Measurements from ENCODE around the gene CES2. TPM values are rescaled to one million over a fixed set of nuclear protein-coding genes. Genes with fewer than 3 reads are reported as not detected.

CES2 gene
- total and polyA plus RNA-seq, 5 donors, result 32.4 to 47.6 (median 39.0) TPM

DNA sequence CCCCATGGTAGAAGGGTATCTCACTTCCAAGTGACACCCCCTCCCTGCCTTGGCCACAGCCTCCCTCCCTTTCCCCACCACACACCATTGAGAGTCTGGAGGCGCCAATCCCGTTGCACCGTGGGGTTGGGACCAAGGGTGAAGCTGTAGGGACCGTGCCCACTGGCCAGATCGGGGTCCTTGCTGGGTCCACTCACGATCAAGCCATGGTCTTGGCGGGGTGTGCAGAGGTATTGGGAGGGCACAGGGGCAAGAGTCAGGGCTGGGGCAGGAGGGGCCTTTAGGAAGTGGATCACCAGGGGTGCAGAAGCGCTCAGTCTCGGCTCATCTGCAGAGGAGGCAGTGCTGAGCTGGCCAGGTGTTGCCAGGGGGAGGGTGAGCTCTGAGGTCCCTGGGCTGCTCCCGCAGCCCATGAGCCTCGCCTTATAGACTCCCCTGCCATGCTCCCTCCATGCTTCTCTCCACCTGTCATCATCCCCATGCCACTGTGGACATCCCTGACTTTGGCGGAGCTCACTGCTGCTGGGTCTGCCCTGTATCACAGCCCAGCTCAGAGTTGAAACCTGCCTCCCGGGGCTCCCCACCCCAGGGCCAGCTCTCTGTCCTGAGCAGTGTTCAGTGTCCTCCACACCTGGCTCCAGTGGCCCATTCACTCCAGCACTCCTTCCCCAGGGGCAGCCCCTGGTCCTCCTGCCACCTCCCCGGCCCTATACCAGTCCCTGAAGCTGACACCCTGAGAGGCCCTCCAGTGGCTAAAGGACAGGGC lies 25.0 kb upstream of the CES2 start:
- DNase-seq (peak in 1 of 3 donors; percentile 43), ATAC-seq (no peak)
- WGBS, result 75% methylated on average over 14 of the region's 14 CpGs
- no peak overlapping the region for H3K27ac ChIP-seq (ENCODE audit: low read length)
- peaks cover 1% of the 10 kb centered on the region for H3K4me1 ChIP-seq (ENCODE audit: control insufficient read depth, insufficient read depth, low read length)
- no peak overlapping the region for H3K4me3 ChIP-seq (ENCODE audit: low read length)
- no peaks in the 10 kb centered on the region for H3K27me3 ChIP-seq (ENCODE audit: control insufficient read depth, insufficient read depth)
- no peaks in the 10 kb centered on the region for H3K9me3 ChIP-seq (ENCODE audit: control insufficient read depth, low read length)
- intact Hi-C loops (cut with DNase I), result no loop called here

- H3K27me3 ChIP-seq (ENCODE audit: control insufficient read depth, insufficient read depth), result no peaks in the 10 kb centered on the region
- 79% methylated on average over 5 of the region's 5 CpGs for WGBS
- H3K4me3 ChIP-seq (ENCODE audit: low read length), result no peak overlapping the region
- H3K9me3 ChIP-seq (ENCODE audit: control insufficient read depth, low read length), result no peaks in the 10 kb centered on the region
- H3K4me1 ChIP-seq (ENCODE audit: control insufficient read depth, insufficient read depth, low read length), result no peaks in the 10 kb centered on the region
- intact Hi-C loops (cut with DNase I), result no loop called here
- ATAC-seq (no peak), DNase-seq (peak in 1 of 3 donors; percentile 33)
- no peak overlapping the region for H3K27ac ChIP-seq (ENCODE audit: low read length)
These were observed 24.2 kb upstream of the CES2 start for GRCh38 chr16:66911112-66911511.

GRCh38 chr16:66911801-66912200 lies 23.5 kb upstream of the CES2 start:
- Histone ChIP-seq H3K9me3 (ENCODE audit: control insufficient read depth, low read length) (no peaks in the 10 kb centered on the region), H3K27ac (ENCODE audit: low read length) (no peak overlapping the region), H3K27me3 (ENCODE audit: control insufficient read depth, insufficient read depth) (no peaks in the 10 kb centered on the region), H3K4me1 (ENCODE audit: control insufficient read depth, insufficient read depth, low read length) (no peaks in the 10 kb centered on the region), H3K4me3 (ENCODE audit: low read length) (no peak overlapping the region)
- WGBS, result 95% methylated on average over 8 of the region's 8 CpGs
- peak in 1 of 3 donors; percentile 32 for DNase-seq
- intact Hi-C loops (cut with DNase I), result no loop called here
- no peak for ATAC-seq

DNA sequence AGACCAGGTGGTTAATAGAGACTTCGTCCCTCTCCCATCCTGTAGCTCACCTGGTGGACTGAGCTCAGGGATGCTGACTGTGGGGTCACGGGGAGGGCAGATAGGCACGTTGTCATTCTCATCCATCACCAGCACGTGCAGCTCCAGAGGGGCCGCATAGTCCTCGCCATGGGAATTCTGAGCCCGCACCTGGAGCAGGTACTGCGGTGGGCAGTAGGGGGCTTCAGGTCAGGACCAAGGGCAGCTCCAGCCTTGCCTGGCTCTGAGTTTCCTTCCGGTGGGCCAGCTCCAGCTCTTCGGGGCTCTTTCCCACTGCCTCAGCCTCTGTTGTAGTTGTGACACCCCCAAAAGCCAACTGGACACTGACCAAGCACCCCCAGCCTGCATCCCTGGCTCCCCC lies 22.2 kb upstream of the CES2 start:
- Histone ChIP-seq H3K27me3 (ENCODE audit: control insufficient read depth, insufficient read depth) (no peaks in the 10 kb centered on the region), H3K4me1 (ENCODE audit: control insufficient read depth, insufficient read depth, low read length) (no peaks in the 10 kb centered on the region), H3K27ac (ENCODE audit: low read length) (no peak overlapping the region), H3K4me3 (ENCODE audit: low read length) (no peak overlapping the region), H3K9me3 (ENCODE audit: control insufficient read depth, low read length) (no peaks in the 10 kb centered on the region)
- intact Hi-C loops (cut with DNase I), result no loop called here
- ATAC-seq (no peak), DNase-seq (peak in 1 of 3 donors; percentile 21)
- WGBS, result 47% methylated on average over 10 of the region's 10 CpGs

- no peaks in the 10 kb centered on the region for H3K27me3 ChIP-seq (ENCODE audit: control insufficient read depth, insufficient read depth)
- intact Hi-C loops (cut with DNase I), result no loop called here
- ATAC-seq, result no peak
- H3K9me3 ChIP-seq (ENCODE audit: control insufficient read depth, low read length), result no peaks in the 10 kb centered on the region
- no peaks in the 10 kb centered on the region for H3K4me1 ChIP-seq (ENCODE audit: control insufficient read depth, insufficient read depth, low read length)
- H3K27ac ChIP-seq (ENCODE audit: low read length), result no peak overlapping the region
- 65% methylated on average over 4 of the region's 4 CpGs for WGBS
- DNase-seq, result peak in 1 of 3 donors; percentile 32
- no peak overlapping the region for H3K4me3 ChIP-seq (ENCODE audit: low read length)
These were observed 21.6 kb upstream of the CES2 start for GRCh38 chr16:66913711-66914110.

GRCh38 chr16:66914541-66914940 lies 20.8 kb upstream of the CES2 start:
- no peaks in the 10 kb centered on the region for H3K9me3 ChIP-seq (ENCODE audit: control insufficient read depth, low read length)
- DNase-seq (no peak), ATAC-seq (no peak)
- intact Hi-C loops (cut with DNase I), result no loop called here
- H3K4me3 ChIP-seq (ENCODE audit: low read length), result no peak overlapping the region
- WGBS, result 93% methylated on average over 7 of the region's 7 CpGs
- no peak overlapping the region for H3K27ac ChIP-seq (ENCODE audit: low read length)
- H3K27me3 ChIP-seq (ENCODE audit: control insufficient read depth, insufficient read depth), result no peaks in the 10 kb centered on the region
- H3K4me1 ChIP-seq (ENCODE audit: control insufficient read depth, insufficient read depth, low read length), result no peaks in the 10 kb centered on the region

- Histone ChIP-seq H3K4me3 (ENCODE audit: low read length) (no peak overlapping the region), H3K27me3 (ENCODE audit: control insufficient read depth, insufficient read depth) (no peaks in the 10 kb centered on the region), H3K9me3 (ENCODE audit: control insufficient read depth, low read length) (no peaks in the 10 kb centered on the region), H3K27ac (ENCODE audit: low read length) (no peak overlapping the region), H3K4me1 (ENCODE audit: control insufficient read depth, insufficient read depth, low read length) (peaks cover 3% of the 10 kb centered on the region)
- no peak for ATAC-seq
- intact Hi-C loops (cut with DNase I), result no loop called here
- DNase-seq, result peak in 1 of 3 donors; percentile 32
- WGBS, result 61% methylated on average over 7 of the region's 7 CpGs
These were observed 20.3 kb upstream of the CES2 start for GRCh38 chr16:66915041-66915440.

- WGBS, result 87% methylated on average over 6 of the region's 6 CpGs
- intact Hi-C loops (cut with DNase I), result no loop called here
- ATAC-seq (no peak), DNase-seq (no peak)
- H3K27ac ChIP-seq (ENCODE audit: low read length), result no peak overlapping the region
- no peak overlapping the region for H3K4me3 ChIP-seq (ENCODE audit: low read length)
- H3K4me1 ChIP-seq (ENCODE audit: control insufficient read depth, insufficient read depth, low read length), result peaks cover 3% of the 10 kb centered on the region
- H3K9me3 ChIP-seq (ENCODE audit: control insufficient read depth, low read length), result no peaks in the 10 kb centered on the region
- H3K27me3 ChIP-seq (ENCODE audit: control insufficient read depth, insufficient read depth), result no peaks in the 10 kb centered on the region
These were observed 18.8 kb upstream of the CES2 start for GRCh38 chr16:66916518-66916917.

DNA sequence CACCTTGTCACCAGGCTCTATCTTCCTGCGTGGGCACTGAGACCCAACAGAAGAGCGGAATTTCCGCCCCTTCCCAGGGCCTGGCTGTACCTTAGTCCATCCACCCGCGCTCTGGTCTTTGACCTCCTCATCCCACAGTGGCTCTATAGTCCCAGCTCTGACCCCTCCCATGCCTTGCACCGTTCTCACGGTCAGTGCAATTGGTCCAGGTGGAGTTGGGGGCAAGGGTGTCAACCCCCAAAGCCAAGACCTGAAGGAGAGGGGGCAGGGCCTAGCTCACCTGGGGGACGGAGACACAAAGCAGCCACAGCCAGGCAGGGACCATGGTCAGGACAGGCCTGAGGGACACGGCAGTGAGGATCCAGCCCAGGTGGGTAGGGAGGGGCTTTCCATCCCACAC lies 17.6 kb upstream of the CES2 start:
- Histone ChIP-seq H3K9me3 (ENCODE audit: control insufficient read depth, low read length) (no peaks in the 10 kb centered on the region), H3K4me1 (ENCODE audit: control insufficient read depth, insufficient read depth, low read length) (peaks cover 3% of the 10 kb centered on the region), H3K27ac (ENCODE audit: low read length) (no peak overlapping the region), H3K4me3 (ENCODE audit: low read length) (no peak overlapping the region), H3K27me3 (ENCODE audit: control insufficient read depth, insufficient read depth) (no peaks in the 10 kb centered on the region)
- ATAC-seq (no peak), DNase-seq (peak in 2 of 3 donors; percentile 7 to 22)
- WGBS, result 82% methylated on average over 9 of the region's 9 CpGs
- intact Hi-C loops (cut with DNase I), result no loop called here

DNA sequence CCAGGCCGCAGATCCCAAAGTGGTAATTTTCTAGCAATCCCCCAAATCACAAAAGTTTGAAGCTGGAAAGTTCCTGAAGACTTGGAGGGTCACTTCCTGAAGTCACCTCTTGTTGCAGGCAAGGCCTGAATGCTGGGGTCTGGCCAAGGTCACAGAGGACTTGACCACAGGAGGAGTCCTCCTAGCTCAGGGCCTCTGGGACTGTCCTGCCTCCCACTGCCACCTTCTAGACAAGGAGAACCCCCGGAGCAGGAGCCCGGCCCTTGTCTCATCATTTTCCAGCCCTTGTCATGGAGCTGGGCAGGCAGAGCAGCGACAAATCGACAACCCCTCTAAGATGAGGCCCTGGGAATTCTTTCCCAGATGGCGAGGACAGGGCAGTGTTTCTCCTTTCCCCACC lies 17.0 kb upstream of the CES2 start:
- Histone ChIP-seq H3K4me3 (ENCODE audit: low read length) (no peak overlapping the region), H3K4me1 (ENCODE audit: control insufficient read depth, insufficient read depth, low read length) (peaks cover 3% of the 10 kb centered on the region), H3K27ac (ENCODE audit: low read length) (peak overlapping the region; percentile 5), H3K9me3 (ENCODE audit: control insufficient read depth, low read length) (no peaks in the 10 kb centered on the region), H3K27me3 (ENCODE audit: control insufficient read depth, insufficient read depth) (no peaks in the 10 kb centered on the region)
- no peak for ATAC-seq
- WGBS, result 79% methylated on average over 6 of the region's 6 CpGs
- DNase-seq, result peak in 1 of 3 donors; percentile 12
- intact Hi-C loops (cut with DNase I), result no loop called here

GRCh38 chr16:66918803-66919568 lies 16.3 kb upstream of the CES2 start, which contains the start of gene CDH16:
Gene CDH16, minus strand, starts transcription at chr16:66918885. Its CDS starts 820 bp downstream, at chr16:66918065.
- DNase-seq (peak in 2 of 3 donors; percentile 20 to 57), ATAC-seq (peak; percentile 12 to 20)
- Histone ChIP-seq H3K4me1 (ENCODE audit: control insufficient read depth, insufficient read depth, low read length) (peaks cover 3% of the 10 kb centered on the region), H3K27me3 (ENCODE audit: control insufficient read depth, insufficient read depth) (no peaks in the 10 kb centered on the region), H3K9me3 (ENCODE audit: control insufficient read depth, low read length) (no peaks in the 10 kb centered on the region), H3K27ac (ENCODE audit: low read length) (peak within 1 kb of the TSS; percentile 83), H3K4me3 (ENCODE audit: low read length) (no peak within 1 kb of the TSS)
- intact Hi-C loops (cut with DNase I), result no loop called here
- 68% methylated on average over 7 of the region's 7 CpGs for WGBS

Measured in right cardiac atrium (tissue), 5 donors.